Stimulated activated naive CD4-positive, alpha-beta T cell (primary cell): ENCODE results near the gene RAB20.
"Not testable (repeated sequence)": the region's sequence is repeated elsewhere in the genome, so short reads cannot be mapped to it uniquely, and the experiment has no call there.

Experiments
- DNase-seq, 6 experiments: peaks; one replicate each; lab custom pipeline; 2025; lab: John Stamatoyannopoulos, UW

Gene RAB20, protein sequence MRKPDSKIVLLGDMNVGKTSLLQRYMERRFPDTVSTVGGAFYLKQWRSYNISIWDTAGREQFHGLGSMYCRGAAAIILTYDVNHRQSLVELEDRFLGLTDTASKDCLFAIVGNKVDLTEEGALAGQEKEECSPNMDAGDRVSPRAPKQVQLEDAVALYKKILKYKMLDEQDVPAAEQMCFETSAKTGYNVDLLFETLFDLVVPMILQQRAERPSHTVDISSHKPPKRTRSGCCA

DNA sequence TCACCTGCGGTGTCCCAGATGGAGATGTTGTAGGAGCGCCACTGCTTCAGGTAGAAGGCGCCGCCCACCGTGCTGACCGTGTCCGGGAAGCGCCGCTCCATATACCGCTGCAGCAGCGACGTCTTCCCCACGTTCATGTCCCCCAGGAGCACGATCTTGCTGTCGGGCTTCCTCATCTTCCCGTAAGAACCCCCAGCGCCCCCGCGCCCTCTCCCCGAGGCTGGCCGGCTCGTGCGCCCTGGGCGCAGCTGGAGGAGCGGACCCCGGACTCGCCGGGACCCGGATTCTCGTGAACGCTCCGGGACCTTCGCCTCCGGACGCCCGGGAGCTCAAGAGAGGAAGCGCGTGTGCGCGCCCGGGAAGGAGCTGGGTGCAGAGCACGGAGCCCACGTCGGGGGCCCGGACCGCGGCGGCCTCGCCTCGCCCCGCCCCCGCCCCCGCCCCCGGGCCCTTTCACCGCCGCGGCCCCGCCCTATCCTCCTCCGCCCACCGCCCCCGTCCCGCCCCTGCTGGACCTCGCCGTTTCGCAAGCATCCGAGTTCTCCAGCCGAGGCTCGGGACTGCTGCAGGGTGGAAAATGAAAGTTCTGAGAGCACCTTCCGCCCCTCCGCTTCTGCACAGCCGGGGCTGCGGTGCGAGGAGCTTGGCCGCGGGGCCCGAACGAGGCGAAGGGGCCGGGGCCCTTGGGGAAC lies at the start of gene RAB20:
TSS of gene RAB20 (minus strand) at position 379 of the 692 bp plus-strand sequence. CDS start at position 176, 203 bp downstream.
- DNase-seq: peak; percentile 17 to 61 (median 52)

DNA sequence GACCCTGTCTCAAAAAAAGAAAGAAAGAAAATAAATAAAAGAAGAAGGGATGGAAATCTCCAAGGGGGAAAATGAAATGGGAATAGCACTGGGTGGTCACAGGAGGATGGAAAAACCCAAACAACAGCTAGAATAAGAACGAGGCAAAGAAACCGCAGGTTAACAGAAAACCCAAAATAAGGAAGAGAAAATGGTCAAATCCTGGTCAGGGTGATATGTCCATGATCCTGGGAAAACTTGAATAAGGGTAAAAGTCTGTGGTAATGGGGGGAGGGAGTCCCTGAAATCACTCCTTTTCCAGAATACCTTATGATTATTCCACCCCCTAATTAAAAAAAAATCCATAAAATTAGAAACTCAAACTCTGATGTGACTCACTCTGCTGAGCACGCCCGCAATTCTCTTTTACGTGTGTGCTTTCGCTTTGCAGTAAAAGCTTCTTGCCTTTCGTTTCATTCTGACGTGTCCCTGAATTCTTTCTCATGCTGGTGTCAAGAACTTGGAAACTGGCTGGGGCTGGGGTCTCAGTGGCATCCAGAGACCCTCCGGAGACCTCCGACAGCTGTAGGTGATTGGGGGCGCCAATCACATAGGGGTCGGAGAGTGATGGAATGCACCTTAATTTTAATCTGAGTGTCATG lies 49.6 kb upstream of the RAB20 start:
- DNase-seq: no peak

DNA sequence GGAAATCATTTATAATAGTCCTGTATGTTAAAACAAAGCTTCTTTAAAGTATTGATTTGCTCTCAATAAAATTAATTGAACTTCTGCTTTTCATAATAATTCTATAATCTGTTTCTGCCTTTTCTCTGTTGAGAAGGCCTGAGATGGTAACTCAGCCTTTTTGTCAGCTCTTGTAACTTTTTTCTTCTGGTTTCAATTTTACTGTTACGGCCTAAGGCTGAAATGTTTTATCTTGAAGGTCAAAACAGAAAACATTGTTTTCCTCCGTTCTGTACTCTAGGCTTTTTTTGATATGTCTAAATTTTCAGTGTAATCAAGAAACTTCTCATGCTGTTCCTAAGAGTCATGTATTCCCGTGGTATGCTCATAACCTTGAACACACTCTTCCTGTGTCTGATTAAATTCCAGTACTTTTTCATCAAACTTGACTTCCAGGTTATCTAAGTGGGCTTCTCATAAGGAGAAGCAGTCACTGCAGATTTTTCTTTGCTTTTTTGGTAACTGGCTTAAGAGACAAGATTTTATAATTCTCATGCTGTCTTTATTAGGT lies 46.2 kb upstream of the RAB20 start:
- DNase-seq: no peak

DNA sequence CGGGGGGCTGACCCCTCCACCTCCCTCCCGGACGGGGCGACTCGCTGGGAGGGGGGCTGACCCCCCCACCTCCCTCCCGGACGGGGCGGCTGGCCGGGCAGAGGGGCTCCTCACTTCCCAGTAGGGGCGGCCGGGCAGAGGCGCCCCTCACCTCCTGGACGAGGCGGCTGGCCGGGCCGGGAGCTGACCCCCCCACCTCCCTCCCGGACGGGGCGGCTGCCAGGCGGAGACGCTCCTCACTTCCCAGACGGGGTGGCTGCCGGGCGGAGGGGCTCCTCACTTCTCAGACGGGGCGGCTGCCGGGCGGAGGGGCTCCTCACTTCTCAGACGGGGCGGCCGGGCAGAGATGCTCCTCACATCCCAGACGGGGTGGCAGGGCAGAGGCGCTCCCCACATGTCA lies 44.8 kb upstream of the RAB20 start:
- DNase-seq: not testable (repeated sequence)

DNA sequence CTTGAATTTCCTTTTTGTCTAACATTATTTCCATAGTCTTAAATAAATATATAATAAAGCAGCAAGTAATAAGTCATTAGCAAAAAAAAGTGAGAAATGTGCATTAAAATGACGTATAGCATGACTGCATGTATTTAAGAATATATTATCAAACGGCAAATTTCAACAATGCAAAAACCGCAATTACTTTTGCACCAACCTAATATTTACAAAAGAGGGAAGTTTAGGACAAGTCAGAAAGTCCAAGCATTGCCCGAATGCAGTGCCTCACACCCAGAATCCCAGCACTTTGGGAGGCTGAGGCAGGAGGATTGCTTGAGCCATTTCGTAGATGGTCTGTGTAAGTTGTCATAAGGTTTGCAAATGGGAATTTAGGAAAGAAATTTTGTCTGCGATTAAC lies 43.6 kb upstream of the RAB20 start:
- no peak for DNase-seq

DNA sequence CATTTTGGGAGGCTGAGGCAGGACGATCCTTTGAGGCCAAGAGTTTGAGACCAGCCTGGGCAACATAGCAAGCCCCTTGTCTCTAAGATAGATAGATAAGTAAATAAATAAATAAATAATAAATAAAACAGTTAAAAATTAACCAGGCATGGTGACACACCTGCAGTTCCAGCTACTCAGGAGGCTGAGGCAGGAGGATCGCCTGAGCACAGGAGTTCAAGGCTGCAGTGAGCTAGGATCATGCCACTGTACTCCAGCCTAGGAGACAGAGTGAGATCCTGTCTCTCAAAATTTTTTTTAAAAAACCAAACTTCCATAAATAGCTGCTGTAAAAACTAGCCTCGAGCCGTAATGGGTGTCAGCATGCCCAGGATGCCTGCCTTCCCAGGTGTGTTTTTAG lies 39.5 kb upstream of the RAB20 start:
- no peak for DNase-seq

DNA sequence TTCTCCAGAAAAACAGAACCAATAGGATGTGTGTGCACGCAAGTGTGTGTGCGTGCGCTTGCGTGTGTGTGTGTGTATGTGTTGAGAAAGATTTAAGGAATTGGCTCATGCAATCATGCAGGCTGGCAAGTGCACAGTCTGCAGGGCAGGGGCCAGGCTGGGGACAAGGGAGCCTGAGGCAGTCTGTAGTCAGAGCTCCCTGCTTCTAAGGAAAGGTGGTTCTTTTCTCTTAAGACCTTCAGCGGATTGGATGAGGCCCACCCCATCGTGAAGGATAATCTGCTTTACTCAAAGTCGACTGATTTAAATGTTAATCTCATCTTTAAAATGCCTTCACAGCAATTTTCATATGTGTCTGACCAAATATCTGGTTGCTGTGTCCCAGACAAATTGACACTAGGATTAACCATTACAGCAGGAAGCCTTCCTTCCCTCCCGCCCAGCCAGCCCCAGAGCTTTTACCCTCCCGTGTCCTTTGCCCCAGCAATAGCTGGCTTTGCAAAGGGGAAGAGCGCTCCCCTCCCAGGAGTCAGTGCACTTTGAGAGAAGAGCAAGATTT lies 38.8 kb upstream of the RAB20 start:
- no peak for DNase-seq

DNA sequence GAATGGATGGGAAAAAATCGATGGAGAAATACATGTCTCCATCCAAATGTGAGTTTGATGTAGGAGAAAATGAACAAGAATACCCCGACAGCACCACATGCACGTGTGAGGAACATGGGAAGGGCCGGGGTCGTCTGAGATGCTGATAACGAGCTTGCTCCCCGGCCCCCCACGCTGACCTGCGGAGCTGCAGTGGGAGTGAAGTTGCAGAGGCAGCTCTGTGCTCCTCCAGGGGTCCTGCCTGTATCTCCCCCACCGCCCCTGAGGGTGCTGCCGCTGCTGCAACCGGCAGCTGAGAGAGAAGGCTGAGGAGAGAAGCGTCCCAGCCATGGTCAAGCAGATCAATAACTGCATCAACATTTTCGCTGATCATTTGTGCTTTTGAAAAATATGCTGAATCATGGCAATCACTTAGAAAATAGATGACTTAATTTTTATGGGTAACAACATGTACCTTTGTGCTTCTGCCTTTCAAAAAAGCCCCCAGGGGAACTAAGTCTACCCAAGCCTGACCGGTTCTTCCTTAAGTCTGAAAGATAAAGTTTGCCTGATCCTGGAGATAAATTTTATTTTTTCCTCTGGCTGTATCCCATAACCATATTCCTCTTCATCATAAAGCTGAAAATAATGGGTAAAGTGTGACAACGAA lies 35.6 kb upstream of the RAB20 start:
- DNase-seq: no peak

DNA sequence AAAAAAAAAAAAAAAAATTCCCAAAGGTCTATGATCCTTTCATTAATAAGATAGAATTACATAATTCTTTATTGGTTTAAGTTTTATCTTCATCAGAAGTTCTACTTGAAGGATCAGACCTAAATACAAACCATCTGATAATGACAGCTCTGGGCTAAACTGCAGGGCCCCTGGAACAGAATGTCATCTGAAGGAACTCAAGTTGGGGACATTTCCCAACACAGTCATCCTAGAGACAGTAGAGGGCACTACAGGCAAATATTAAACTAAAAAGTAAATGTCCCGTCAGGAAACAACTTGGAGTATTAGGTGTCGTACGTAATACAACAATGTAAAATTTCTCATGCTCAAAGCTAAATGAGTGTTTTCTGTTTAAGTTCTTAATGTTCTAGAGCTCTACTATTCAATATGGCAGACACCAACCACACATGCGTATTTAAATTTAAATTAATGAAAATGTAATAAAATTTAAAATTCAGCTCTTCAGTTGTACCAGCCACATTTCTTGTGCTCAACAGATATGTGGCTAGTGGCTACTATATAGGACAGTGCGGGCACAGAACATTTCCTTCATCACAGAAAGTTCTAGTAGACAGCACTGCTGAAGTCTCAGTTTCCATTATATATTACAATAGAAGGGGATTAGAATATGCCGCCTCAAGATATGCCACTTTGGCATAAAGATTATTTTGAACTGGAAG lies 32.1 kb upstream of the RAB20 start:
- DNase-seq: peak in 2 of 6 experiments; percentile 23 to 25

DNA sequence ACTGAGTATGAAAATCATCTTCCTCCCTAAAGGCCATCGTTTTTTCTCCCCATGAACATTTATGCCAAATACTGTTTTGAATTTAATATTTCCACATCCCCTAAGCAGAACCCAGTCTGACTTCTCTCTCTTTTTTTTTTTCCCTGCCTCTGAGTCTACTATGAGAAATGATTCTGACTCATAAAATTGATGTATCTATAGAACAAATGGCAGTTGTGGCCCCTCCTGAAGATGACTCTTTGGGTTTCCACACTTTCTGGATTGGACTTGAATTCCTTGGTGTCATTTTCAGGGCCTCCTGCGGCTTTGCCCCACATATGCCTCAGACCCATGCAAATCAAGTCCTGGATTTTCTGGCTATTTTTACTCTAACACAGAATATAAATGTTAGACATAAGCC lies 31.1 kb upstream of the RAB20 start:
- DNase-seq: no peak

DNA sequence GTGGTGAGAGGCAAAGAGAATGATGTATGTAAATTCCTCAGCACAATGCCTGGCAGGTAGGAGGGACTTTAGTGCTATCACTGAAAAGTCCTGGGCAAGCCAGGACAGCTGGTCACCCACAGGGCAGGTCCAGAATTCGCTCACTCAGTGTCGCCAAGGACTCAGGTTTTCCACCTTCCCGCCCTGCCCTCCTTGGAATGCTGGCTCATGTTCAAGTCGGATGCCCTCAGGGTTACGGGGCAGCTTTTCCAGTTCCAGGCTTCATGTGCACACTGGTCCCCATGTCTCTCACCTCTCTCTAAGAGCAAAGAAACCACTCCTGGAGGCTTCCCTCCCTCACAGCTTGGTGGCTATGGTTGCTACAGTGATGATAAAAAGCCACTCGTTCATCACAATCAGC lies 29.1 kb upstream of the RAB20 start:
- DNase-seq: no peak

DNA sequence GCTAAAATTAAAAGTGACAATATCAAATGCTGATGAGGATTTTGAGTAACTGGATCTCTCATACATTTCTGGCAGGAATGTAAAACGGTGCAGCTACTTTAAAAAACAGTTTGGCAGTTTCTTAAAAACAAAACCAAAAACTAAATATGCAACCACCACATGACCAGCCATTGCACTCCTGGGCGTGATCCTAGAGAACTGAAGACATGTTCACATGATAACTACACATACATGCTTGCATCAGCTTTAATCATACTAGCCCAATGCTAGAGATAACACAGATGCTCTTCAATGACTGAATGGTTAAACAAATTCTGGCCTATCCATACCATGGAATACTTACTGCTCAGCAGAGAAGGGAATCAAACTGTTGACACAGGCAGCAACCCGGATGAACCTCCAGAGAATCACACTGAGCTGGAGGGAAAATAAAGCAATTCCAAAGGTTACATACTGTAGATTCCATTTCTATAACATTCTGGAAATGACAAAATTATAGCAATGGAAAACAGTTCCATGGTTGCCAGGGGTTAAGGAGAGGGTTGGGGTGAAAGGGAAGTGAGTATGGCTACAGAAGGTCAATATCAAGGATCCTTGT lies 28.4 kb upstream of the RAB20 start:
- no peak for DNase-seq

DNA sequence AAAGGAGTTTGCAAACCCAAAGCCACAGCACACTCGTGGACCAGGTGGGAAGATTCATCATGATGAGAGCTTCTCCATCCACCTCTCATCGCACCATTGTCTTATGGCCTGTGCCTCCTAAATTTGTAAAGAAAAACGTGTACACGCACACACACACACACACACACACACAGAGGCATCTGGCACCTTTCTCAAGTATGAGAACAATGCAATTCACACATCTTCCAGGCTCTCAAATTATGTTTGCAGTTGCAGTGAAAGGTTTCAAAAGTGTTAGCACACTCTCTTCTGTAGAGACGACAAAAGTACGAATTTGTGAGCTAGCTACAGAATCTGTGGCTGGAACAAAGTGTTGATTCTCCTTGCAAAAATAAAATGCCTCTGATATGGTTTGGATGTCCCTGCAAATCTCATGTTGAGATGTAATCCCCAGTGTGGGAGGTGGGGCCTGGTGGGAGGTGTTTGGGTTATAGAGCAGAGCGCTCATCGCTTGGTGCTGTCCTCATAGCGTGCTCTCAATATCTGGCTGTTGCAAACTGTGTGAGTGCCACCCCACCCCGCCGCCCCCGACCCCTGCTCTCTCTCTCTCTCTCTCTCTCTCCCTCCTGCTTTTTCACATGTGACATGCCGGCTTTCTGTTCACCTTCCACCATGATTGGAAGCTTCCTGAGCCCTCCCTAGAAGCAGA lies 21.8 kb upstream of the RAB20 start:
- DNase-seq: no peak

DNA sequence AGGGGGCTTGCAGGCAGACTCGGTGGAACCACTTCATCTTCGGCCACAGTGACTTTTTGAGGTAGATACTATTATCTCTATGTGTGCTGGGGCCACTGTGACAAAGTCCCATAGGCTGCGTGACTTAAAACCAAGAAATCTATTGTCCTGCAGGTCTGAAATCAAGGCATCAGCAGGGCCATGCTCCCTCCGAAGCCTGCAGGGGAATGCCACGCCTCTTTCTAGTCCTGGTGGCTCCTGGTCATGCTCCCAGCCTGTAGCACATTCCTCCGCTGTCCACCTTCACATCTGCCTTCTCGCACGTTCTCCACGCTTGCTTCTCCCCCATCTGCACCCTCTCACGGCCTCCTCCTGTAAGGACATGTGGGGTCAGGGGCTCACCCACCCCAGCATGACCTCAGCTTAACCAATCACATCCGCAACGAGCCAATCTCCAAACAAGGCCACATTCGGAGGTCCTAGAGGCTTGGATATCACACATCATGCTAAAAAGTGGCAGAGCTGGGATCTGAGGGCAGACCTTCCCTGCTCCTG lies 21.0 kb upstream of the RAB20 start:
- DNase-seq: no peak

DNA sequence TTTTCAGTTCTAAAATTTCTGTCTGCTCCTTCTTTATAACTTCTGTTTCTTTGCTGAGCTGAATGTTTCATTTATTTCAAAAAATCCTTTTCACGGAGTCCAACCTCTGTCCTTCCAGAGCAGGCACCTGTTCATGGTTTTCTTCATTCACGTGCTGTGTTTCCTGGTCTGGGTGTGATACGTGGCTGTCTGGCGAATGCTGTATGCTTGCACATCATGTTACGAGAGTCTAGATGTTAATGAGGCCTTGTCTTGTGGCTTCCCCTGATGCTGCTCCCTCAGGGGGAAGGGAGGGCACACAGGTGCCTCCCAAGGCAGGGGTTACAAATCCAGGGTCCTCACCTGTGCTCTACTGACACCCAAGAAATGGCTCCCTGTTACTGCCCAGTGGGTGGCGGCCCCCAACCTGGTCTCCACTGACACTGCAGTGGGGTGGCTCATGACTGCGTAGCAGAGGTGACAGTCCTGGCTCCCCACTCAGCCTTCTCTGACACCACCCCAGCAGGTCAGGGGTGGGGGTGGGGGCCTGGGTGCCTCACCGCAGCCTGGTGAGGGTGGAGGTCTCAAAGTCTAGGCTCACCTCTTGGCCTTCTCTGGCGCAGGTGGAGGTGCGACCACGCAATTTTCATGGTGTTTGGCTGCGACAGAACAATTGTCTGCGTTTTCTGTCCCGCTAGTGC lies 20.1 kb upstream of the RAB20 start:
- DNase-seq: no peak

DNA sequence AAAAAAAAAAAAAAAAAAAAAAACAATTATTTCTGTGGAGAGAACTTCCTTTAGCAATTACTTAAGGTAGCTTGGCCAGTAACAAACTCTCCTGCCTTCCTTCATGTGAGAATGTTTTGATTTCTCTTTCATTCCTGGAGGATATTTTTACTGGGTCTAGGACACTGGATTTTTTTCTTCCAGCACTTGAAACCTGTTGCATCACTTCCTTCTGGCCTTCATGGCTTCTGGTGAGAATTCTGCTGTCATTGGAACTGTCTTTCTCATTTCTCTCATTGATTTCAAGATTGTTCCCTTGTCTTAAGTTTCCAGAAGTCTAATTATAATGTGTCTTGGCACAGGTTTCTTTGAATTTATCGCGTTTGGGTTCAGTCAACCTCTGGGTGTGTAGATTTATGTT lies 19.3 kb upstream of the RAB20 start:
- DNase-seq: no peak

DNA sequence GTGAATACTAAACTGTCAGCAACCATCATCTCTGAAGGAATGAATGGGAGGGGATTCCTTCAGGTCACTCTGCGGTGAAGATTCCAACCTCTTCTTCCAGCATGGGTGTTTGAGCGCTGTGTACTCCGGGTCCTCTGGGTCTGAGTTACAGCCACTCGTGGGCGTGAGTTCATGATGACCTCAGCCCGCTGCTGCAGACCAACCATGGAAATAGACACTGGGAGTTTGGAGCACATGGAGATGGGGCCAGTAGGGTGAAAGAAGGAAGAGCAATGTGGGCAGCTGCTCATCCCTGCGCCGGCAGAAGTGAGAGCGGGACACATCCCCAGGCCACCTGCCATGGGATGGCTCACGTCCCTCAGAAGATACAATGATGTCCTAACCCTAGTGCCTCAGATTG lies 16.8 kb upstream of the RAB20 start:
- no peak for DNase-seq

DNA sequence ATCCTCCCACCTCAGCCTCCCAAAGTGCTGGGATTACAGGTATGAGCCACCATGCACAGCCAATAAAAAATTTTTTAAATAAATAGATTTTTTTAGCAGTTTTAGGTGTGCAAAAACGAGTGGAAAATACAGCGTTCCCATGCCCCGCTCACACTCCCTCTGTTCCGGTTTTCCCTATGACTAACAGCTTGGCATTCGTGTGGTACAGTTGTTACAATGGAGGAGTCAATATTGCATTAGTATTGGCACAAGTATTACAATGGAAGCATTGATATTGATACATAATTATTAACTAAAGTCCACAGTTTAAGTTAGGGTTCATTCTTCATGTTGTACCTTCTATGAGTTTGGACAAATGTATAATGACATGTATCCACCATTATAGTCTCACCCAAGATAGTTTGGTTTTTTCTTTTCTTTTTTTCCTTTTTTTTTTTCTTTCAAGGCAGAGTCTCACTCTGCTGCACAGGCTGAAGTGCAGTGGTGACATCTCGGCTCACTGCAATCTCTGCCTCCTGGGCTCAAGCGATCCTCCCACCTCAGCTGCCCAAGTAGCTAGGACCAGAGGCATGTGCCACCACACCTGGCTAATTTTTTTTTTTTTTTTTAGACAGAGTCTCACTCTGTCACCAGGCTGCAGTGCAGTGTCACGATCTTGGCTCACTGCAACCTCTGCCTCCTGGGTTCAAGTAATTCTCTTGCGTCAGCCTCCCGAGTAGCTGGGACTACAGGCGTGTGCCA lies 15.4 kb upstream of the RAB20 start:
- DNase-seq: no peak

DNA sequence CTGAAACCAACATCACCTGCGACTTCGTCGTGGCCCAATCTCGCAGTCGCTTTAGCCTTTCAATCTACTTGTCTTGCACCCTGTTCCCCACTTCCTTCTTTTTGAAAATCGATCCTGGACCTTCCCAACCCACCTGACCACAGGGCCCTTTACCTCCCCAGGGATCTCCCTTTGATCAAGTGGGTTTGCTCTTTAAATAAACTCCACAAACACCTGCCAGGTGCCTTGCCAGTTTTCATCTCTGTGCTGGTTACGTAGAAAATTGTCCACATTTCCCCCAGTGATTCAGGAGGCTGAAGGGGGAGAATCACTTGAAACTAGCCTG lies 14.5 kb upstream of the RAB20 start:
- no peak for DNase-seq
